Measurements from ENCODE around the gene ZDHHC1. TPM values are rescaled to one million over a fixed set of nuclear protein-coding genes. Genes with fewer than 3 reads are reported as not detected.

ZDHHC1 gene
- total RNA-seq: 5.3 and 9.4 TPM in 2 replicates

GRCh38 chr16:67415872-67416793 lies at the start of gene ZDHHC1:
TSS of gene ZDHHC1 (minus strand) at chr16:67416477. CDS start at chr16:67407775, 8,702 bp downstream.

GRCh38 chr16:67430977-67431774 lies 14.9 kb upstream of the ZDHHC1 start, which contains the start of gene HSD11B2:
TSS of gene HSD11B2 (plus strand) at chr16:67431121. CDS start at chr16:67431249, 128 bp downstream.

GRCh38 chr16:67393111-67393787 lies 23.0 kb downstream of the ZDHHC1 start, which contains the start of gene TPPP3:
TSS of gene TPPP3 (minus strand) at chr16:67393498. CDS start at chr16:67391111, 2,387 bp downstream.

Small RNA genes lying within 50 kb of the gene (small RNA-seq; reads per million reads assigned to genes)
- gene RNU1-123P: not detected

Other genes with a start within 250 kb of the ZDHHC1 start
- gene NOL3, start 245.9 kb downstream of the ZDHHC1 start, total RNA-seq: 21.7 and 38.1 TPM in 2 replicates
- gene MATCAP1, start 232.5 kb downstream of the ZDHHC1 start, total RNA-seq: 11.1 and 21.2 TPM in 2 replicates
- not detected in 2 replicates for gene EXOC3L1, start 226.3 kb downstream of the ZDHHC1 start, total RNA-seq
- gene E2F4, start 224.3 kb downstream of the ZDHHC1 start, total RNA-seq: 42.4 and 76.9 TPM in 2 replicates
- gene ELMO3, start 217.3 kb downstream of the ZDHHC1 start, total RNA-seq: 42.8 and 57.2 TPM in 2 replicates
- 28.7 and 36.4 TPM in 2 replicates for gene TMEM208, start 189.3 kb downstream of the ZDHHC1 start, total RNA-seq
- gene FHOD1, start 169.0 kb downstream of the ZDHHC1 start, total RNA-seq: 18.1 and 24.6 TPM in 2 replicates
- 0.33 and 1.6 TPM in 2 replicates for gene SLC9A5, start 167.5 kb downstream of the ZDHHC1 start, total RNA-seq
- 22.2 and 35.7 TPM in 2 replicates for gene PLEKHG4, start 136.9 kb downstream of the ZDHHC1 start, total RNA-seq
- gene KCTD19, start 89.7 kb downstream of the ZDHHC1 start, total RNA-seq: not detected in 2 replicates
- not detected in 2 replicates for gene LRRC36, start 89.7 kb downstream of the ZDHHC1 start, total RNA-seq
- under 0.01 and 0.87 TPM in 2 replicates for gene TPPP3, start 23.0 kb downstream of the ZDHHC1 start, total RNA-seq
- gene HSD11B2, start 14.6 kb upstream of the ZDHHC1 start, total RNA-seq: not detected in 2 replicates
- 85.2 and 126 TPM in 2 replicates for gene ATP6V0D1, start 64.7 kb upstream of the ZDHHC1 start, total RNA-seq
- not detected in 2 replicates for gene AGRP, start 67.1 kb upstream of the ZDHHC1 start, total RNA-seq
- gene RIPOR1, start 112.4 kb upstream of the ZDHHC1 start, total RNA-seq: 45.1 and 61.7 TPM in 2 replicates
- 22.9 and 34.9 TPM in 2 replicates for gene CTCF, start 146.0 kb upstream of the ZDHHC1 start, total RNA-seq
- not detected in 2 replicates for gene CARMIL2, start 228.7 kb upstream of the ZDHHC1 start, total RNA-seq
- gene ACD, start 243.8 kb upstream of the ZDHHC1 start, total RNA-seq: 18.5 and 25.7 TPM in 2 replicates
- gene PARD6A, start 244.5 kb upstream of the ZDHHC1 start, total RNA-seq: 0.39 and 0.65 TPM in 2 replicates